Activated T-cell treated with anti-CD3 and anti-CD28 coated beads for 4 hours (primary cell): ENCODE results near the gene CD83.

ENCODE experiments used
- DNase-seq: peaks from one replicate; pipeline ENCODE4 v3.0.0-alpha.2; 2020

Gene CD83

GRCh38 chr6:14092316-14092715 is 25.3 kb upstream of the CD83 start:
- DNase-seq = no peak

DNA sequence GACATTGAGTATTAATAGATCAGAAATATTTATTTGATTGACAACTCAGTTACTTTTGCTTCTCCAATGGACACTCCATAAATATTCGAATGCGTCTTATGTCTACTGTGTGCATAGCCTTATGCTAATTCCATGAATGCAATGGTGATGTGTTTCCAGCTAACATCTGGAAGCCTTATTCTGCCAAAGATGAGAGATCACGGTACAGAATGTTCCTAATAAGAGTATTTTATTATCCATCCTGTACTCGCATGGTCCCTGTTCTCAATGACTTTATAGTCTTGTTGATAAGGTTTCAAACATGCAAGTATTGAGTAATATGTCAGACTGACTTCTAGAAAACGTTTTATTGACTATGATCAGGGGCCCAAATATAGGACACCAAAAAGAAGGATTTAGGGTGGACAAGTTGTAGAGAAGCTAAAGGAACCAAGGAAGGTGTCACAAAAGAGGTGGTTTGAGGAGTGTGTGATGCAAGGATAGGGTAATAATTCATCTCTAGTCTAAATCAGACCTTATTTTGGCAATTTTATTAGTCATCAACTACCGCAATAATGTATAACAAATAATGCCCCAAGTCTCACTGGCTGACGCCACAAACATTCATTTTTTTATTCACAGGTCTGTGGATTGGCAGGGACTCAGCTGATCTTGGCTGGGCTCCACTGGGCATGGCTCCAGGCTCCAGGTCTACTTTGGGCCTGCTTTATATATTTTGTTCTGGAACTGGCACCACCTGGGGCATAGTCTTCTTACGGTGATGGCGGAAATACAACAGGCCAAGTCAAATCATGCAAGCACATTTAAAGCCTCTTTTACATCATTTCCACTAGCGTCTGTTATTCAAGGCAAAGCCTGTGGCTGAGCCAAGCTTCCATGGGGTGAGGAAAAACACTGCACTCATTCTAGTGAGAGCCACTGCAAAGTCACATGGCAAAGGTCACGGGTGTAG is 24.5 kb upstream of the CD83 start:
- DNase-seq = no peak

DNA sequence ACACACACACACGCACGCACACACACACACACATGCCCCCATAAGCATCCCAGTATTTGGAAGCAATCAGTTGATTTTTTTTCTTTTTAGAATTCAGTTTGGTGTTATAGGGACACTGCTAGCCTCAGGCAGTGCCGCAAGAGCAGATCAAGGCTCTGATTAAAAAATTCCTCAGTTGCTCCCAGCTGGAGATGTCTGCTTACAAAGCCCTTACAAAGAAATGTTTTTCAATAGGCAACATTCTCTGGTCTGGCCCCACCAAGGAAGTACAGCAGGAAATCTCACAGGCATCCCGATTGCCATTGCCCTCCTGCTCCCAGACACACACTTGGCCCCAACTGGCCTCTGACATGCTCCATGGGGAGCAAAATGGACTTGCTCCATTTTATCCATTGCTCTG is 22.9 kb upstream of the CD83 start:
- no peak for DNase-seq

GRCh38 chr6:14095437-14095836 is 22.1 kb upstream of the CD83 start:
- DNase-seq = no peak

DNA sequence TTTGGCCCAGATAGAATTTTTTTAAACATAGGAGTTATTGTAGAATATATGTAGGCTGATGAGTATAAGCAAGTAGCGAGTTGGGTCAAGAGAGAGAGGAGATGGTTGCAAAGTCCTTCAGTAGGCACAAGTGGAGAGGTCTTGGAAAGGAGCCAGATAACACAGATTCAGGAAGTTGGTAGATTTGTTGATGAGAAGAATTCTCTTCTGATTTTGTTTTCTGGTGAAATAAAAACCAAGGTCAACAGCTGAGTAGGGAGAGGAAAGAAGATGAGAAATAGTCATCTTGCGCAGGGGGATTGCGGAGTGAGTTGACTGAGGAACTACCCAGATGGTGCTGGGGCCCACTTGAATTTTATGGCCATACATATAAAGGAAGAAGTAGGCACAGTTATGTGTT is 17.4 kb upstream of the CD83 start:
- no peak for DNase-seq

- DNase-seq = no peak
Observed at GRCh38 chr6:14100966-14101365, 16.6 kb upstream of the CD83 start.

DNA sequence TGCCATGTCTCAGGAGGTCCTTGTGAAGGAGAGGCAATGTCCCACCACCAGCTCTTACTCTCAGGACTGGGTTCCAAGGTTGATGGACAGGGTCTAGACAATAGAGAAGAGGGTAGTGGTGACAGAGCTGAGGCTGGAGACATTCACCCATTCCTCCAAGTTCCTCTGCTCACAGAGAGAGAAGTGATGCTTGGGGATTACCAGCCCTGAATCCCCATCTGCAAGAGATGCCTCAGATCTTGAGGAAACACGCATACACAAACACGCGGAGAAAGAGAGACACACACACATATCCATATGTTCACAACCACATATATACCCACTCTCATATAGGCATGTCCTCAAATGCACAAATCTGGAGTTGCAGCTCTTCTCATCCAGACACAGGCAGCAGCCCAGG is 15.2 kb upstream of the CD83 start:
- DNase-seq = no peak

DNA sequence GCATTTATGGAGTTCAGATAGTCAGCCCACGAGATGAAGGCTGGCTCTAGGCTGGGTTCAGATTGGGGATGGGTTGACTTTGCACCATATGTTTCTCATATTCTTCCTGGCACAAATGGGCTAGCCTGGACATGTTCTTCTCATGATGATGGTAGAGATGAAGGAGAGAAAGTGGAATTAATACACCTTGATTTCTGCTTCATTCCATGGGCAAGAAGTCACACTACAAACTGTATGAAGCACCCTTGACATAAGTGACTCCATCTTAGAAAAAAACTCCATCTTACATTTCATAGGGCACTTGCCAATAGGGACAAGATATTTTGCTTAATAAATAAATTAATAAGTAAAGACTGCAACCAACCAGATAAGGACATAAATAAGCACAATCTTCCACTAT is 12.0 kb upstream of the CD83 start:
- no peak for DNase-seq

GRCh38 chr6:14107000-14107399 is 10.6 kb upstream of the CD83 start:
- DNase-seq = no peak

- DNase-seq = no peak
Observed at GRCh38 chr6:14107711-14108494, 9.7 kb upstream of the CD83 start.

DNA sequence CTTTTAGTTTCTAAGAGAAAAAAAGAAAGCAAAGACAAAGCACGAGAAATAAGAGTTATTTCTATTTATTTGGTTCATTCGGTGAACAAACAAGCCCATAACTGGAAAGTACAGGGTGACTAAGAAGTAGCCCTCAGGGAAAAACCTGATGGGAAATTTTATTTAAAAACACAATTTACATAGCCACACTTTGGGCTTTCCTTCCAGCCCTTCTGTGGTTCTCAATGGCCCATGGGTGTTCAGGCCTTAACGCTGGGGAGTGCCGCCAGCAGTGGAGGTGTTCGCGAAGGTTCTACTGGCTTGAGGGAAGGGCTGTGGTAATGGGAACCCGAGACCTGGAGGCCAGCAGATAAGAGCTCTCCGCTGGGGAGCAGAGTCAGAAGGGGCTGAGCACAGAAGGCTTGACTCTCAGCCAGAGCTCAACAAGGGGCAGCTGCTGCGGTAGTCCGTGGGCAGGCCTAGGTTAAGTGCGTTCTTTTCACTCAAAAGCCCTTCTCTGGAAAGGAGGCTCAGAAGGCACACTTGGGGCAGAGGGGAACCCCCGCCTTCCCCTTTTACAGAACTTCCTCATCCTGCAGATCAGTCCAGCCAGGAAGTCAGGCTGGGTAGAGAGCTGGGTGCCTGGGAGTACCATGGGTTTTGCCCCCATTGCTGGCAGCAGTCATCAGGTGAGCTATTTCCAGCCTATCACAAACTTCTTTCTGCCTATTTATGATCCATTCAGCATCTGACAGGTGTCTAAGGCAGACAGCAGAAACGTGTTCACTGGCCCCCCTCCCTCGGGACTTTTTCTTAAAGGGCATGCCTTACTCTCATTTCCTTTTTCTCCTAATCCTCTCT is 8.8 kb upstream of the CD83 start:
- DNase-seq = no peak

DNA sequence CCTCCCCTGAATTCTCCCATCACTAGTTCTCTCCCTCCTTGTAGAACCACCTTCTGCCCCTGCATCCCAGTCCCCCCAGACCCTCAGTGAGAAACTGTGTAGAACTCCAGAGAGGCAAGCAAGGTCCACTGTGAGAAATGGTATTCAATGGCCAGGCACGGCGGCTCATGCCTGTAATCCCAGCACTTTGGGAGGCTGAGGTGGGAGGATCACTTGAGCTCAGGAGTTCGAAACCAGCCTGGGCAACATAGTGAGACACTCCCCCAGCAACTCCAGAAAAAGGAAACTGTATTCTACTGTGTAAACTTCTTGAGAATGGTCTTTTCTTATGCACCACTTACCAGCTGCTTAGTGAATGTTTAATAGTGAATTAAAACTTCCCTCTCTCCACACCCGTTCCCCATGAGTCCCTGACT is 8.2 kb upstream of the CD83 start:
- no peak for DNase-seq

DNA sequence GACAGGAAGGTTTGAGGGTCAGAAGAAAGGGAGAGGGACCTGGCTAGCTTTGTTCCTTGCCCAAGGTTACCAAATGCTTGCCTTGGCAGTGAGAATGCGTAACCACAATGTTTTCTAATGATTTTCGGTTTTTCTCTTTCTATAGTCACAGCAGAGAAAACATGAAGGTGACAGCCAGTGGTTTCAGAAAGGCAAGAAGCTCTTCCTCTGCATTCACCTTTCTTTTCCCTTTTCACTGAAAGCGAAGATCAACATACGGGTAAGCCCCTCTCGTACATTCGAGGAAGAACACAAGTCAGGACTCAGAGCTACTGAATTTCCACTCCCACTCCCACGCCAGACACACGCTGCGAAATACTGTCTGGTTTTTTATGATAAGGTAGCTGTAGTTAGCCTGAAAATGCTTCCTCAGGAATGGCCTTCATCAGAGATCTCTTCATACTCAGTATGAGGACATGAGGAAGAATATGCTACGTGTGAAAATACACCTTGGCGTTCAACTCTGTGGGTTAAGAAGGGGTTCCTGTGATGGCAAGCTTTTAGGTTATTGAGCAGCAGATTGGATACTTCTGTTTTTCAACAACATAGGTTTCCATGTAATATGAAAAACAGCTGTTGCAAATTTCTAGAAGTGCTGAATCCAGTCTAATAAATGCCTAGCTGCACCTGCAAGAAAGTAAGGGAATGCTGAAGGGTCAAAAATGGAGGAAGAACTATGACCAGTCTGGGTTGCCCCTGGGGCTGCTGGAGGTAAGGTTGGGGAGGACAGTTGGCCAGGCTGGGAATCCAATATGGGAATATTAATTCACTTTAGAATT is 7.4 kb upstream of the CD83 start:
- DNase-seq = no peak

DNA sequence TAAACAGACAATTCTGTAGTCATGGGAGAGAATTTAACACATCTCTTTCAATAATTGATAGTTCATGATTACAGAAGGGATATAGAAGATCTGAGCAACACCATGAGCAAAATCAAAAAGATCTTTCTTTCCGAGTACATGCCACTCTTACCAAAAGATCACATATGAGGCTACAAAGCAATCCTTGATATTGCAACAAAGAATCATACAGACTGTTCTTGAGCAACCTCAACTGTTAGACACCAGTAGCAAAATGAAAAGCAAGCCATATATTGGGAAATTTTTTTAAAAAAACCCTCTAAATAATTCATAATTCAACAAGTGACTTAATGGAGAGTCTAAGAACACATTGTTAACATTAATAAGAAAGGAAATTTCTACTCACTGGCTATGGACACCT is 3.6 kb upstream of the CD83 start:
- DNase-seq = no peak

GRCh38 chr6:14118091-14118439 is 493 bp downstream of the CD83 start:
- no peak for DNase-seq

DNA sequence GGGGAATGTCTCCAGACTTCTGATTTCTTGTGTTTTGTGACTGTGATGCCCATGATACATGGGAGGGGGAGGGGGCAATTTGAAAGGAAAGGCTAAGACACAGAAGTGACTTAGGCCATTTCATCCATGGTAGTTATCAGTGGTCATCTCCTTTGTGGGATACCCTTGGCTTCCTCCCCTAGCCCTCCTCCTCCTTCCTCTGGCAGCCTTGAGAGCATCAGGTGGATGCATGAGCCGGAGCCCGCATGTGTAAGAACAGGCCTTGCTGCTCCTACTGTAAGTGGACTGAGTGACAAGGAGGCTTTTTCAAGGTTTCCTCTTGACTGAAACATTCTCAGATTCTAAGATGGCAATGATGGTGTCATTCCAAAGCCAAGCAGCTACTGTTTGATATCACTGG is 874 bp downstream of the CD83 start:
- no peak for DNase-seq

GRCh38 chr6:14119784-14120183 is 2.2 kb downstream of the CD83 start:
- DNase-seq = no peak

- DNase-seq = no peak
Observed at GRCh38 chr6:14120546-14120945, 3.0 kb downstream of the CD83 start.

- no peak for DNase-seq
Observed at GRCh38 chr6:14121936-14122344, 4.4 kb downstream of the CD83 start.

DNA sequence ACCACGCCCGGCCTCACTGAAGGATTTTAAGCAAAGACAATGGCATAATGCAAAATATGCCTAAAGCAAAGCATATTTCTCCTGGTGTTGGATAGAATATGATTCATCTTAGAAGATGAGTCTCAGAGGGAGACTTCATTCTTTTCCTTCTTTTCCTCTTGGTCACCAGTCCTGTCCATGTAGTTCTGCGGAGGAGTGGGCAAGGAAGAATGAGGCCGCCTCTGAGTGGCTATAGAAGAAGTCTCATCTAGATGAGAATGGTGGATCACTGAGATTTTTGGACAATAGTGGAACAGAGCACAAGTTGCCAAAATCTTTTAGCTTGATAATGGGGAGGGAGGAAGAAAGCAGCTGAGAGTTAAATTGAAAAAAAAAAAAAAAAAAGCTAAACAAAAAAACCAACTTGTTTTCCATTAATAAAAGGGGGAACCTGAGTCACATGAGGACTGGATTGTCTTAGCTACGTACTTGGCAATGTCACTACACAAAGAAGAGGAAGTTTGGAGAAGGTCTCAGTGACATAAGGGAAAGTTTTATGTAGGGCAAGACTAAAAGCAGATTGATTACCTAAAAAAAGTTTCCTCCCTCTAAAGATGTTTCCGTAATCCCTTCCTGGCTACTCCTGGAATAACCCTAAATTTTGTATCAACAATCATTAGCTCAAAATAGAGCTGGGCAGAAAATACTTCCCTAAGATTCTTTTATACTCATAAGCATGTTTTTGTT is 6.0 kb downstream of the CD83 start:
- DNase-seq = no peak

DNA sequence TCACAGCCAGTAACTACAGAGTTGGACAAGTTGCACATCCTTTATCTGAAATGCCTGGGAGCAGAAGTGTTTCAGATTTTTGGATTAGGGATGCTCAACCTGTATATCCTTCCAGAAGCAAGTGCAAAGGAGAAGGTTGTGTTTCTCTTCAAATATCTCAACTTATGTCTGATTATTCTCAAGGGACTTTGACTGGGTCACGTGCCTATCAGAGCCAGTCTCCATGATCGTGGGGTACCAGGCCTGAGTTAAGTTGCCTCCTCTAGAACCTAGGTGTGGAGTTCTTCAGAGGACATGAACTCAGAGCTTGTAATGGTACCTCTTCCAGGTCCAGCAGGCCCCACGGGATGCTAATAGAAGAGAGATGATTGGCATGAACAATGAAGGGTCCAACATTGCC is 7.8 kb downstream of the CD83 start:
- DNase-seq = no peak

- DNase-seq = no peak
Observed at GRCh38 chr6:14126191-14126590, 8.6 kb downstream of the CD83 start.
